Cardiac fibroblast (primary cell): ENCODE measurements around the gene ZFP36L2.

ENCODE experiments used
- DNase-seq, 2 donors: peaks; one replicate each; pipeline versions ENCODE4 v3.0.0 to v3.0.0-alpha.2; 2010; ENCODE audit warnings: low read depth in 2 of 2
- H3K4me3 ChIP-seq, 2 donors: replicated peaks in 1 of 2; 1 replicate in 1 of 2; 2 replicates in 1 of 2; pipeline ENCODE4 v1.5.1; 2011; ENCODE audit warnings: low read depth in 2 of 2, low read length in 2 of 2, mild to moderate bottlenecking in 2 of 2, moderate library complexity in 1 of 2
- TF ChIP-seq, protein P1 (sequence below): IDR thresholded peaks from one replicate; pipeline ENCODE4 v1.5.1; 2011; ENCODE audit warnings: low read depth, mild to moderate bottlenecking, low read length, inconsistent platforms

ZFP36L2 gene

DNA sequence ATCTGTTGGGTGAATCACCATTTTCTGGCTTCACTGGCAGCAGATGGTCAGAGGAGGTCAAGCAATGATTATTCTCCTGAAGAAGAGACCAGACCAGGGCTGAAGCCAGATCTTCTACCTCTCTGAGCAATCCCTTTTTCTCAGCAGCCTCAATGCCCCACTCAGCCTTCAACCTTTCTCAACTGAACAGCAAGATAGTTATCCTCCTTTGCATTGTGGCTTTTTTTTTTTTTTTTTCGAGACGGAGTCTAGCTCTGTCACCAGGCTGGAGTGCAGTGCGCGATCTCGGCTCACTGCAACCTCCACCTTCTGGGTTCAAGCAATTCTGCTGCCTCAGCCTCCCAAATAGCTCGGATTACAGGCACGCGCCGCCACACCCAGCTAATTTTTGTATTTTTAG lies 50.5 kb downstream of the ZFP36L2 start:
- no peak for DNase-seq
- H3K4me3 ChIP-seq, result no peak overlapping the region
- TF ChIP-seq, protein P1, sequence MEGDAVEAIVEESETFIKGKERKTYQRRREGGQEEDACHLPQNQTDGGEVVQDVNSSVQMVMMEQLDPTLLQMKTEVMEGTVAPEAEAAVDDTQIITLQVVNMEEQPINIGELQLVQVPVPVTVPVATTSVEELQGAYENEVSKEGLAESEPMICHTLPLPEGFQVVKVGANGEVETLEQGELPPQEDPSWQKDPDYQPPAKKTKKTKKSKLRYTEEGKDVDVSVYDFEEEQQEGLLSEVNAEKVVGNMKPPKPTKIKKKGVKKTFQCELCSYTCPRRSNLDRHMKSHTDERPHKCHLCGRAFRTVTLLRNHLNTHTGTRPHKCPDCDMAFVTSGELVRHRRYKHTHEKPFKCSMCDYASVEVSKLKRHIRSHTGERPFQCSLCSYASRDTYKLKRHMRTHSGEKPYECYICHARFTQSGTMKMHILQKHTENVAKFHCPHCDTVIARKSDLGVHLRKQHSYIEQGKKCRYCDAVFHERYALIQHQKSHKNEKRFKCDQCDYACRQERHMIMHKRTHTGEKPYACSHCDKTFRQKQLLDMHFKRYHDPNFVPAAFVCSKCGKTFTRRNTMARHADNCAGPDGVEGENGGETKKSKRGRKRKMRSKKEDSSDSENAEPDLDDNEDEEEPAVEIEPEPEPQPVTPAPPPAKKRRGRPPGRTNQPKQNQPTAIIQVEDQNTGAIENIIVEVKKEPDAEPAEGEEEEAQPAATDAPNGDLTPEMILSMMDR, result no peak

DNA sequence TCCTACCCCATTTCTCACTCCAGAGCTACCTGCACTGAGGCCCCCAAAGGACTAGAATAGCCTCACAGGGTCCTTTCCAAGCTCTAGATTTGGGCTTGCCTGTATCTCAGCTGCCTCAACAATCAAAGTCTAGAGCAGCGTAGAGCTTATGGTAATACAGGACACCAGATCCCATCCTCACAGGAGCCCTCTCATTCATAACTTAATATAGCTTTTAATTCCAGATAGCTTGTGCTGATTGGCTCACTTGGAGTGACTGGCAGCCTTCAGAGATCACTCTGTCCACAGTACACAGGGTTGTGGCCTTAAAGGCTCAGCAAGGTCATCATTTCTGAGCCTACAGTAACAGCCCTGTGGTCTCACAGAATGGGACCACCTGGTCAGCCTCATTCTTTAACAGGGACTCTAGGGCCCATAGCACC lies 51.4 kb downstream of the ZFP36L2 start:
- TF ChIP-seq, protein P1, result no peak
- DNase-seq, result peak; percentile 40 to 57
- H3K4me3 ChIP-seq, result no peak overlapping the region

DNA sequence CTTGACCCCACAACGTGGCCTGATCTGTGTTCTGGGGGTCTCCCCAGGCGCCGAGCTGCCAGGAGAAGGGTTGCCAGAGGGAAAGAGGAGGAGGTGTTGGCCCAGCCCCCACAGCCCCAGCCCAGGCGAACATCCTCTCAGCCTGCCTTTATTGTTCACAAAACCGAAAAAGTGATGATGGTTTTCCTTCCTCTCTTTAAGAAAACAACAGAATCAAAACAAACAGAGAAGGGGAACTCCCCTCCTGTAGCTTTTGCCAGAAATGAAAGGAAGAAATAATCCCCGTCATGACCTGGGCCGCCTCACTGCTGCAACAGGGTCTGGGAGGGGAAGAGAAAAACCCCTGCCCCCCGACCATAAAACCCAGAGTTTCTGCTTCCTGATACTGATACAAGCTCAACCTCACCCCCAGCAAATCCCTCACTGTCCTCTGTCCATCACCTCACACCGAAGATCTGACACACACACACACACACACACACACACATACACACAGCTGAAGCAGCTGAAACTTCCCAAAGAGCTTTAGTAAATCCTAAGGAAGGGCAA lies 52.0 kb downstream of the ZFP36L2 start:
- DNase-seq, result peak in 1 of 2 donors; percentile 35
- TF ChIP-seq, protein P1, result no peak
- no peak overlapping the region for H3K4me3 ChIP-seq
